MM.1S (cell line): ENCODE results near the gene FAM53A.
A peak's percentile ranks its signal among the peaks of the same experiment; 100 is the strongest.

Experiments used
- DNase-seq: peaks from one replicate; pipeline ENCODE4 v3.0.0-alpha.2; 2015
- H2AFZ ChIP-seq: fragments of 300-600 bp; sonication (generic); 2 replicates; pipeline ENCODE4 v1.6.0; 2016; ENCODE audit warnings: antibody characterized with exemption, low read length
- H3F3A ChIP-seq: fragments of 300-600 bp; sonication (generic); 2 replicates; pipeline ENCODE4 v1.6.1; 2016; ENCODE audit warnings: mild to moderate bottlenecking, antibody characterized with exemption, low read length, moderate library complexity, mixed read lengths; ENCODE audit not compliant: insufficient read depth
- H3K27ac ChIP-seq: fragments of 300-600 bp; sonication (generic); 2 replicates; pipeline ENCODE4 v1.5.1; 2016; ENCODE audit warnings: mild to moderate bottlenecking, low read length
- H3K27me3 ChIP-seq: fragments of 300-600 bp; sonication (generic); replicated peaks from 2 replicates; pipeline ENCODE4 v1.6.0; 2016; ENCODE audit warnings: low read length; ENCODE audit not compliant: insufficient read depth
- H3K36me3 ChIP-seq: fragments of 300-600 bp; sonication (generic); replicated peaks from 2 replicates; pipeline ENCODE4 v1.6.1; 2016; ENCODE audit warnings: mild to moderate bottlenecking, low read length, mixed read lengths; ENCODE audit not compliant: insufficient read depth
- H3K4me1 ChIP-seq: fragments of 300-600 bp; sonication (generic); 2 replicates; pipeline ENCODE4 v1.6.1; 2016; ENCODE audit warnings: low read length, mixed read lengths
- H3K4me2 ChIP-seq: fragments of 300-600 bp; sonication (generic); 2 replicates; pipeline ENCODE4 v1.6.0; 2016; ENCODE audit warnings: low read depth, low read length
- H3K4me3 ChIP-seq: fragments of 300-600 bp; sonication (generic); 2 replicates; pipeline ENCODE4 v1.5.1; 2016; ENCODE audit warnings: low read length, mixed read lengths
- H3K79me2 ChIP-seq: fragments of 300-600 bp; sonication (generic); 2 replicates; pipeline ENCODE4 v1.6.1; 2016; ENCODE audit warnings: mixed run types, low read length, mixed read lengths
- H3K9ac ChIP-seq: fragments of 300-600 bp; sonication (generic); 2 replicates; pipeline ENCODE4 v1.6.1; 2016; ENCODE audit warnings: low read length, mixed read lengths
- H3K9me2 ChIP-seq: fragments of 300-600 bp; sonication (generic); replicated peaks from 2 replicates; pipeline ENCODE4 v1.6.1; 2016; ENCODE audit warnings: mild to moderate bottlenecking, low read length, mixed read lengths; ENCODE audit not compliant: insufficient read depth
- H3K9me3 ChIP-seq: fragments of 300-600 bp; sonication (generic); replicated peaks from 2 replicates; pipeline ENCODE4 v1.6.1; 2016; ENCODE audit warnings: mild to moderate bottlenecking, low read length, mixed read lengths; ENCODE audit not compliant: insufficient read depth
- H4K20me1 ChIP-seq: fragments of 300-600 bp; sonication (generic); 2 replicates; pipeline ENCODE4 v1.6.1; 2016; ENCODE audit warnings: mild to moderate bottlenecking, low read length, moderate library complexity, mixed read lengths; ENCODE audit not compliant: insufficient read depth
- EZH2 ChIP-seq: fragments of 300-600 bp; sonication (generic); optimal IDR thresholded peaks from 2 replicates; pipeline ENCODE3; 2017; ENCODE audit warnings: low read depth, mild to moderate bottlenecking, antibody characterized with exemption, low read length, mixed read lengths
- EZH2phosphoT487 ChIP-seq: fragments of 300-600 bp; sonication (generic); IDR thresholded peaks from 2 replicates; pipeline ENCODE4 v1.6.1; 2018; ENCODE audit warnings: antibody characterized with exemption, low read length
- TF ChIP-seq, protein P1 (sequence below): fragments of 300-600 bp; sonication (generic); IDR thresholded peaks from 2 replicates; pipeline ENCODE4 v1.5.1; 2016; ENCODE audit warnings: antibody characterized with exemption, low read length, mixed read lengths

The FAM53A gene

DNA sequence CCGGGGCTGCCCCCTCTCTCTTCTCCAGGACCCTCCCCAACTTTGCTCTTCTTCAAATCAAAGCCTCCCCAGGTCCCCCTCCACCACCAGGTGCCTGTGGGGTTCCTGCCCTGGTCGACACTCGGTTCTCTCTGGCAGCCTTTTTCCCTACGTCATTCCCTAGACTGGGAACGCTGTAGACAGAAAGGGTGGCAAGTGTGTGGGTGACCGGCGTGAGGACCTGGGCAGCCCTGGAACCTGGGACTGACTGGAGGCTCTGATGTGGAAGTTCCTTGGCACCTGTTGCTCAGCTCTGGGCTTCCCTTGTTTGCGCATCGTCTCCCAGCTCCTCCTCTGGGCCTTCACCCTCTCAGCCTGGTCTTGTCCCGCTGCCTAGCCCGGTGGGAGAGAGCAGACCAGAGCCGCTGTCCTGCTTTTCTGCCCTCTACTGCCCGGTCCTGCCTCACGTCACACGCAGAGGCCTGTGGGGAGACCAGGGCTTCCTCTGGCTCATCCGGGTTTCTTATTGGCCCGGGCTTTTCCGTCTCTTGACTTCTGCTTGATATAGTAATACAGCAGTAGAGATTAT, 38.5 kb upstream of the FAM53A start:
- peak overlapping the region; percentile 94 for H3K4me3 ChIP-seq
- H3K9ac ChIP-seq = peak overlapping the region; percentile 84
- peaks cover 89% of the 10 kb centered on the region for H3K79me2 ChIP-seq
- 0 out of 2 replicates have a peak, but pooled peaks cover 7% of the 10 kb centered on the region for H4K20me1 ChIP-seq
- H3K4me1 ChIP-seq = peaks cover 14% of the 10 kb centered on the region
- DNase-seq = no peak
- no peak overlapping the region for H2AFZ ChIP-seq
- H3K27me3 ChIP-seq = no peaks in the 10 kb centered on the region
- H3F3A ChIP-seq = peaks cover 14% of the 10 kb centered on the region
- no peaks in the 10 kb centered on the region for H3K9me2 ChIP-seq
- peak overlapping the region; percentile 70 for H3K4me2 ChIP-seq
- H3K9me3 ChIP-seq = no peaks in the 10 kb centered on the region
- no peak overlapping the region for H3K27ac ChIP-seq
- TF ChIP-seq EZH2phosphoT487 (no peak), EZH2 (no peak)
- TF ChIP-seq, protein P1, sequence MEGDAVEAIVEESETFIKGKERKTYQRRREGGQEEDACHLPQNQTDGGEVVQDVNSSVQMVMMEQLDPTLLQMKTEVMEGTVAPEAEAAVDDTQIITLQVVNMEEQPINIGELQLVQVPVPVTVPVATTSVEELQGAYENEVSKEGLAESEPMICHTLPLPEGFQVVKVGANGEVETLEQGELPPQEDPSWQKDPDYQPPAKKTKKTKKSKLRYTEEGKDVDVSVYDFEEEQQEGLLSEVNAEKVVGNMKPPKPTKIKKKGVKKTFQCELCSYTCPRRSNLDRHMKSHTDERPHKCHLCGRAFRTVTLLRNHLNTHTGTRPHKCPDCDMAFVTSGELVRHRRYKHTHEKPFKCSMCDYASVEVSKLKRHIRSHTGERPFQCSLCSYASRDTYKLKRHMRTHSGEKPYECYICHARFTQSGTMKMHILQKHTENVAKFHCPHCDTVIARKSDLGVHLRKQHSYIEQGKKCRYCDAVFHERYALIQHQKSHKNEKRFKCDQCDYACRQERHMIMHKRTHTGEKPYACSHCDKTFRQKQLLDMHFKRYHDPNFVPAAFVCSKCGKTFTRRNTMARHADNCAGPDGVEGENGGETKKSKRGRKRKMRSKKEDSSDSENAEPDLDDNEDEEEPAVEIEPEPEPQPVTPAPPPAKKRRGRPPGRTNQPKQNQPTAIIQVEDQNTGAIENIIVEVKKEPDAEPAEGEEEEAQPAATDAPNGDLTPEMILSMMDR = no peak
- H3K36me3 ChIP-seq = peaks cover 13% of the 10 kb centered on the region

DNA sequence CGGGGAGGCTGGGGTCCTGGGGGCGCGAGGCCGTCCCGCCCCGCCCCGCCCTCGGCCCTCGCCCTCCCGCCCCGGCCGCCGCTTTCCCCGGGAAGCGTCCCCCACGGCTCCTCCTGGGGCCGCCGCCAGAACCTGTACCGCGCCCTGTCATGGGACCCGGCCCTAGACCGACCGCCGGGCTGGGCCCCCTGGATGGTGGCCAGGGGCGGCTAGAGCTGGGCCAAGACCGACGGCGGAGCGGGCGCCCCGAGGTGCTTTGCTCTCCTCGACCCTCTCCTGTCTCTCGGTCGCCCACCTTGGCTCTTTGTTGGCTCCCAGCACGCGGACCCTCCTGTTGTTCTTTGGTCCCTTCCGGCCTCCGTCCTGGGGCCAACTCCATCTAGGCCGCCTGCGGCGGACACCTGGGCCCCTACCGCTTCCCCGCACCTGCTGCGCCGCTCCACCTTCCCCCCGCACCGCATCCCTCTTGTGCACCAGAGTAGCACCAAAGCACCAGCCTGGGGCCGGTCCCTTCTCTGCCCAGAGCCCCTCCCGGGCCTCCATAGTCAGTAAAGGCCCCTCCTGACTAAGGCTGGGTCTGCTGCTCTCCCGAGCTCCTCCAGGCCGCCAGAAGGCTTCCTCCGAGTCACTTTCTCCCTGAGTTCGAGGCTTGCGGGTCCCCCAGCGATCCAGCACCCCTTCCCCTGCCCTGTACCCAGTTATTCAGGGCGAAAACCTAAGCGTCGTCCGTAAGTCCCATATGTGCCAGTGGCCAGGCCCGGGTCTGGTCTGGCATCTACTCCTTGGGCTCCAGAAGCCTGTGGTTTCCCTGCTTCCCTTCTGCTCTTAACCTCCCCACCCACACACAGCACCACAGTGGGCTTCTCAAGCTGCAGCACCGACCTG, 37.8 kb upstream of the FAM53A start:
- peak overlapping the region; percentile 84 for H3K9ac ChIP-seq
- H3K9me2 ChIP-seq = no peaks in the 10 kb centered on the region
- no peak overlapping the region for H2AFZ ChIP-seq
- peaks cover 6% of the 10 kb centered on the region; the same call in 1 of the 2 replicates for H3K36me3 ChIP-seq
- H3K9me3 ChIP-seq = no peaks in the 10 kb centered on the region
- H3K4me1 ChIP-seq = peaks cover 14% of the 10 kb centered on the region
- H3K79me2 ChIP-seq = peaks cover 89% of the 10 kb centered on the region
- 0 out of 2 replicates have a peak, but pooled peaks cover 3% of the 10 kb centered on the region for H4K20me1 ChIP-seq
- H3F3A ChIP-seq = peaks cover 14% of the 10 kb centered on the region
- H3K4me3 ChIP-seq = peak overlapping the region; percentile 94
- peak overlapping the region; percentile 23; the same call in 1 of the 2 replicates for H3K27ac ChIP-seq
- H3K4me2 ChIP-seq = peak overlapping the region; percentile 70
- no peak for DNase-seq
- TF ChIP-seq EZH2 (no peak), EZH2phosphoT487 (no peak)
- TF ChIP-seq, protein P1 = no peak
- no peaks in the 10 kb centered on the region for H3K27me3 ChIP-seq

DNA sequence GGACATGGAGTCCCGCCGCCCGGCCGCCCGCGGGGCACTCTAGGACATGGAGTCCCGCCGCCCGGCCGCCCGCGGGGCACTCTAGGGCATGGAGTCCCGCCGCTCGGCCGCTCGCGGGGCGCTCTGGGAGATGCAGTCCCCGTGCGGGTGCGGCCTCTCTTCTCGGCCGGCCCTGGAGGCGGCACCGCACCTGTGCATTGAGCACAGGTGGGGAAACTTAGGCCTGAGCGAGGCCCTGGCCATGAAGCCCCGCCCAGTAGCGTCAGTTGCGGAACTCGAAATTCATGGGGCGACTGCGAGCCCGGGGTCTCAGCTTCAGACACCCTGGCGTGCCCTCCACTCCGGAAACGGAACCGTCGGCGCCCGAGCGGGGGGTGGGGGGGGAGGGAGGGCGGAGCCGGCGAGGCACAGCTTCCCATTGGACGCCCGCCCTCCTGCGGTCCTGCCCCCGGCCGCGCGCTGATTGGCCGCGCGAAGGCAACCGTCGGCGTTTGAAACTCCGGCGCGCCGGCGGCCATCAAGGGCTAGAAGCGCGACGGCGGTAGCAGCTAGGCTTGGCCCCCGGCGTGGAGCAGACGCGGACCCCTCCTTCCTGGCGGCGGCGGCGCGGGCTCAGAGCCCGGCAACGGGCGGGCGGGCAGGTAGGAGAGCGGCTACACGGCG, 37.0 kb upstream of the FAM53A start, which contains the start of the genes TACC3 and TMEM129:
TSS of gene TACC3 (plus strand) at position 519 of the 663 bp plus-strand sequence. CDS start 1,901 bp downstream, outside the sequence.
TSS of gene TMEM129 (minus strand) at position 321 of the 663 bp plus-strand sequence. CDS start 486 bp downstream, outside the sequence.
- H4K20me1 ChIP-seq = 0 out of 2 replicates have a peak, but pooled peaks cover under 1% of the 10 kb centered on the region
- peaks cover 14% of the 10 kb centered on the region for H3F3A ChIP-seq
- TF ChIP-seq EZH2phosphoT487 (no peak), EZH2 (no peak)
- TF ChIP-seq, protein P1 = no peak
- H3K4me1 ChIP-seq = peaks cover 14% of the 10 kb centered on the region
- H3K27ac ChIP-seq = peak within 1 kb of the TSS; percentile 63; the same call in 1 of the 2 replicates
- DNase-seq = peak; percentile 99
- peak within 1 kb of the TSS; percentile 86 for H3K9ac ChIP-seq
- 0 out of 2 replicates have a peak, but pooled peaks cover 3% of the 10 kb centered on the region for H3K36me3 ChIP-seq
- H3K4me2 ChIP-seq = peak within 1 kb of the TSS; percentile 98
- peak within 1 kb of the TSS; percentile 94 for H3K4me3 ChIP-seq
- H3K9me3 ChIP-seq = no peaks in the 10 kb centered on the region
- no peaks in the 10 kb centered on the region for H3K27me3 ChIP-seq
- H3K79me2 ChIP-seq = peaks cover 89% of the 10 kb centered on the region
- no peaks in the 10 kb centered on the region for H3K9me2 ChIP-seq
- peak within 1 kb of the TSS; percentile 26 for H2AFZ ChIP-seq
